Fibroblast of lung (primary cell): ENCODE results near the gene STARD13. TPM values are rescaled to one million over a fixed set of nuclear protein-coding genes. Genes with fewer than 3 reads are reported as not detected.
"Not testable (repeated sequence)": the region's sequence is repeated elsewhere in the genome, so short reads cannot be mapped to it uniquely, and the experiment has no call there.

Experiments used
- DNase-seq, 2 donors: peaks; one replicate each; pipeline versions ENCODE4 v3.0.0 to v3.0.0-alpha.2; 2010; ENCODE audit warnings: low read depth in 2 of 2
- H2AFZ ChIP-seq: 2 replicates; pipeline ENCODE4 v1.5.1; 2012; ENCODE audit warnings: low read length, control low read depth, inconsistent platforms
- H3K27ac ChIP-seq: 2 replicates; pipeline ENCODE4 v1.5.1; 2011; ENCODE audit warnings: low read length, control low read depth; ENCODE audit not compliant: insufficient read depth
- H3K27me3 ChIP-seq: 2 replicates; pipeline ENCODE4 v1.5.1; 2011; ENCODE audit warnings: mild to moderate bottlenecking, low read length; ENCODE audit not compliant: control insufficient read depth, insufficient read depth
- H3K36me3 ChIP-seq: 2 replicates; pipeline ENCODE4 v1.5.1; 2011; ENCODE audit warnings: low read length; ENCODE audit not compliant: control insufficient read depth, insufficient read depth
- H3K4me1 ChIP-seq: 2 replicates; pipeline ENCODE4 v1.5.1; 2011; ENCODE audit warnings: low read length; ENCODE audit not compliant: control insufficient read depth, insufficient read depth; ENCODE audit errors: extremely low read depth
- H3K4me2 ChIP-seq: 2 replicates; pipeline ENCODE4 v1.5.1; 2011; ENCODE audit warnings: low read length, control low read depth; ENCODE audit not compliant: insufficient read depth; ENCODE audit errors: extremely low read depth
- H3K4me3 ChIP-seq, 4 experiments: fragments of 200-600 bp in 1 of 4; sonication (generic) in 1 of 4; replicated peaks in 1 of 4; 2 replicates each; pipeline ENCODE4 v1.5.1; 2011 to 2016; ENCODE audit warnings: low read length in 4 of 4, low read depth in 3 of 4, mild to moderate bottlenecking in 3 of 4, control low read depth in 2 of 4, inconsistent platforms in 1 of 4, mixed read lengths in 1 of 4; ENCODE audit not compliant: insufficient read depth in 1 of 4; ENCODE audit errors: control extremely low read depth in 1 of 4
- H3K79me2 ChIP-seq: 2 replicates; pipeline ENCODE4 v1.5.1; 2012; ENCODE audit warnings: mild to moderate bottlenecking, low read length, inconsistent platforms; ENCODE audit not compliant: control insufficient read depth, insufficient read depth
- H3K9ac ChIP-seq: 2 replicates; pipeline ENCODE4 v1.5.1; 2011; ENCODE audit warnings: mild to moderate bottlenecking, low read length, control low read depth; ENCODE audit not compliant: insufficient read depth
- H3K9me3 ChIP-seq: 2 replicates; pipeline ENCODE4 v1.5.1; 2012; ENCODE audit warnings: low read depth, low read length; ENCODE audit not compliant: control insufficient read depth, insufficient read depth
- H4K20me1 ChIP-seq: 2 replicates; pipeline ENCODE4 v1.5.1; 2011; ENCODE audit warnings: low read length; ENCODE audit not compliant: control insufficient read depth, insufficient read depth; ENCODE audit errors: extremely low read depth
- CTCF ChIP-seq, 2 donors: IDR thresholded peaks in 1 of 2; conservative IDR thresholded peaks in 1 of 2; 1 replicate in 1 of 2; 2 replicates in 1 of 2; pipeline ENCODE4 v1.5.1; 2011 to 2012; ENCODE audit warnings: low read length in 2 of 2, control low read depth in 1 of 2, inconsistent platforms in 1 of 2, low read depth in 1 of 2, mild to moderate bottlenecking in 1 of 2
- EZH2 ChIP-seq: IDR thresholded peaks from 2 replicates; pipeline ENCODE4 v1.5.1; 2012; ENCODE audit warnings: low read length, control low read depth, mild to moderate bottlenecking; ENCODE audit errors: missing control alignments
- polyA plus RNA-seq, 2 donors: library from polyadenylated mRNA; depleted of rRNA in 1 of 2; stranded (reverse) in 1 of 2; unstranded in 1 of 2; fragments of >200 nt; gene quantifications; 2 replicates each; pipeline ENCODE4 v1.2.1, GENCODE V29; 2011 to 2012; ENCODE audit warnings: missing spikeins in 1 of 2
- total RNA-seq: library from RNA; depleted of rRNA; stranded (reverse); fragments of >200 nt; gene quantifications from 2 replicates; pipeline ENCODE4 v1.2.1, GENCODE V29; 2014

STARD13 gene
- total and polyA plus RNA-seq, 2 donors (not counting 1 experiment from before 2014, with no cell fraction given) = 25.2 to 44.6 TPM

- DNase-seq = no peak
- no peak overlapping the region for H3K27ac ChIP-seq
- TF ChIP-seq CTCF (conservative IDR thresholded peaks at IDR 0.05 in 1 of 2, IDR thresholded peaks at IDR 0.05 in 1 of 2; ENCODE audit: low read depth in 1 of 2, low read length in 2 of 2) (no peak), EZH2 (no peak)
- H3K9ac ChIP-seq = no peak overlapping the region
- no peak overlapping the region for H3K4me2 ChIP-seq
- H3K27me3 ChIP-seq = no peaks in the 10 kb centered on the region
- no peak overlapping the region for H2AFZ ChIP-seq
- H3K36me3 ChIP-seq = peaks cover 2% of the 10 kb centered on the region
- peaks cover 79% of the 10 kb centered on the region for H3K79me2 ChIP-seq
- H4K20me1 ChIP-seq = no peaks in the 10 kb centered on the region
- H3K4me3 ChIP-seq = no peak overlapping the region
- peaks cover 2% of the 10 kb centered on the region for H3K9me3 ChIP-seq
- H3K4me1 ChIP-seq = peaks cover 2% of the 10 kb centered on the region
Observed at GRCh38 chr13:33242984-33243617, 42.5 kb downstream of the STARD13 start.

- DNase-seq, H3K36me3 ChIP-seq, H3K4me1 ChIP-seq, H3K27me3 ChIP-seq, H3K4me2 ChIP-seq, H4K20me1 ChIP-seq, H3K9me3 ChIP-seq, H2AFZ ChIP-seq, H3K9ac ChIP-seq, H3K4me3 ChIP-seq, H3K27ac ChIP-seq: not testable (repeated sequence)
- H3K79me2 ChIP-seq = peaks cover 79% of the 10 kb centered on the region
Observed at GRCh38 chr13:33242372-33242771, 43.2 kb downstream of the STARD13 start.

- Histone ChIP-seq H3K27ac (peak overlapping the region; percentile 85), H3K4me1 (peaks cover 40% of the 10 kb centered on the region), H3K4me2 (peak overlapping the region; percentile 87), H3K27me3 (no peaks in the 10 kb centered on the region), H2AFZ (no peak overlapping the region), H3K9me3 (peaks cover 2% of the 10 kb centered on the region), H3K4me3 (peak overlapping the region in 1 of 4 experiments; percentile 9), H3K79me2 (peaks cover 66% of the 10 kb centered on the region), H3K36me3 (peaks cover 5% of the 10 kb centered on the region), H4K20me1 (no peaks in the 10 kb centered on the region), H3K9ac (no peak overlapping the region)
- DNase-seq = peak; percentile 65 to 93
- TF ChIP-seq CTCF (conservative IDR thresholded peaks at IDR 0.05 in 1 of 2, IDR thresholded peaks at IDR 0.05 in 1 of 2; ENCODE audit: low read depth in 1 of 2, low read length in 2 of 2) (no peak), EZH2 (no peak)
Observed at GRCh38 chr13:33236021-33236420, 49.5 kb downstream of the STARD13 start.
